Measurements from ENCODE around the gene PPBP.

DNA sequence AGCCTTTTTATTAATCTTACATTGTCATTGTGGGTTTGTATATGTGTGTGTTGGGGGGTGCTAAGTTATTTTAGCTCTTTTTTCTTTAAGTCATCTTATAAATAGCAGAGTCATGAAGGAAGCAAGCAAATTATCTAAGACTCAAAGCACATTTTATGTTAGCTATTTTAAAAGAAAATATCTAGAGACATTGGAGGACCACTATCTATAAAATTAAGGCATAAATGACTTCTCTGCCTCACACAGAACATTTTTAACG lies 3.7 kb upstream of the PPBP start:
- TF ChIP-seq, protein P1, sequence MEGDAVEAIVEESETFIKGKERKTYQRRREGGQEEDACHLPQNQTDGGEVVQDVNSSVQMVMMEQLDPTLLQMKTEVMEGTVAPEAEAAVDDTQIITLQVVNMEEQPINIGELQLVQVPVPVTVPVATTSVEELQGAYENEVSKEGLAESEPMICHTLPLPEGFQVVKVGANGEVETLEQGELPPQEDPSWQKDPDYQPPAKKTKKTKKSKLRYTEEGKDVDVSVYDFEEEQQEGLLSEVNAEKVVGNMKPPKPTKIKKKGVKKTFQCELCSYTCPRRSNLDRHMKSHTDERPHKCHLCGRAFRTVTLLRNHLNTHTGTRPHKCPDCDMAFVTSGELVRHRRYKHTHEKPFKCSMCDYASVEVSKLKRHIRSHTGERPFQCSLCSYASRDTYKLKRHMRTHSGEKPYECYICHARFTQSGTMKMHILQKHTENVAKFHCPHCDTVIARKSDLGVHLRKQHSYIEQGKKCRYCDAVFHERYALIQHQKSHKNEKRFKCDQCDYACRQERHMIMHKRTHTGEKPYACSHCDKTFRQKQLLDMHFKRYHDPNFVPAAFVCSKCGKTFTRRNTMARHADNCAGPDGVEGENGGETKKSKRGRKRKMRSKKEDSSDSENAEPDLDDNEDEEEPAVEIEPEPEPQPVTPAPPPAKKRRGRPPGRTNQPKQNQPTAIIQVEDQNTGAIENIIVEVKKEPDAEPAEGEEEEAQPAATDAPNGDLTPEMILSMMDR (IDR thresholded peaks at IDR 0.05; ENCODE audit: poor library complexity, severe bottlenecking), result no peak
- TF ChIP-seq EZH2 (IDR thresholded peaks at IDR 0.05; ENCODE audit: borderline replicate concordance, insufficient read depth, low read length, poor library complexity, severe bottlenecking), result no peak
- TF ChIP-seq RAD21 (conservative IDR thresholded peaks at IDR 0.05), result no peak
- TF ChIP-seq, protein P2, sequence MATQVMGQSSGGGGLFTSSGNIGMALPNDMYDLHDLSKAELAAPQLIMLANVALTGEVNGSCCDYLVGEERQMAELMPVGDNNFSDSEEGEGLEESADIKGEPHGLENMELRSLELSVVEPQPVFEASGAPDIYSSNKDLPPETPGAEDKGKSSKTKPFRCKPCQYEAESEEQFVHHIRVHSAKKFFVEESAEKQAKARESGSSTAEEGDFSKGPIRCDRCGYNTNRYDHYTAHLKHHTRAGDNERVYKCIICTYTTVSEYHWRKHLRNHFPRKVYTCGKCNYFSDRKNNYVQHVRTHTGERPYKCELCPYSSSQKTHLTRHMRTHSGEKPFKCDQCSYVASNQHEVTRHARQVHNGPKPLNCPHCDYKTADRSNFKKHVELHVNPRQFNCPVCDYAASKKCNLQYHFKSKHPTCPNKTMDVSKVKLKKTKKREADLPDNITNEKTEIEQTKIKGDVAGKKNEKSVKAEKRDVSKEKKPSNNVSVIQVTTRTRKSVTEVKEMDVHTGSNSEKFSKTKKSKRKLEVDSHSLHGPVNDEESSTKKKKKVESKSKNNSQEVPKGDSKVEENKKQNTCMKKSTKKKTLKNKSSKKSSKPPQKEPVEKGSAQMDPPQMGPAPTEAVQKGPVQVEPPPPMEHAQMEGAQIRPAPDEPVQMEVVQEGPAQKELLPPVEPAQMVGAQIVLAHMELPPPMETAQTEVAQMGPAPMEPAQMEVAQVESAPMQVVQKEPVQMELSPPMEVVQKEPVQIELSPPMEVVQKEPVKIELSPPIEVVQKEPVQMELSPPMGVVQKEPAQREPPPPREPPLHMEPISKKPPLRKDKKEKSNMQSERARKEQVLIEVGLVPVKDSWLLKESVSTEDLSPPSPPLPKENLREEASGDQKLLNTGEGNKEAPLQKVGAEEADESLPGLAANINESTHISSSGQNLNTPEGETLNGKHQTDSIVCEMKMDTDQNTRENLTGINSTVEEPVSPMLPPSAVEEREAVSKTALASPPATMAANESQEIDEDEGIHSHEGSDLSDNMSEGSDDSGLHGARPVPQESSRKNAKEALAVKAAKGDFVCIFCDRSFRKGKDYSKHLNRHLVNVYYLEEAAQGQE (IDR thresholded peaks at IDR 0.05; ENCODE audit: borderline replicate concordance), result no peak
- no peak for TF ChIP-seq POLR2AphosphoS5 (IDR thresholded peaks at IDR 0.05)
- no peak for TF ChIP-seq SMC3 (conservative IDR thresholded peaks at IDR 0.05; ENCODE audit: poor library complexity)
- TF ChIP-seq TAF1 (IDR thresholded peaks at IDR 0.05; ENCODE audit: low read depth), result no peak
- TF ChIP-seq EP300 (conservative IDR thresholded peaks at IDR 0.05; ENCODE audit: poor library complexity, severe bottlenecking), result no peak
- TF ChIP-seq MXI1 (conservative IDR thresholded peaks at IDR 0.05; ENCODE audit: poor library complexity, severe bottlenecking), result no peak
